Type B pancreatic cell (in vitro differentiated cells): ENCODE data around the gene ITPR3. TPM values are rescaled to one million over a fixed set of nuclear protein-coding genes. Genes with fewer than 3 reads are reported as not detected.
A peak's percentile ranks its signal among the peaks of the same experiment; 100 is the strongest.

Experiments
- DNase-seq: peaks from one replicate; pipeline ENCODE4 v3.0.0; 2021; ENCODE audit warnings: mixed read lengths; ENCODE audit not compliant: unreplicated experiment; ENCODE audit errors: extremely low spot score
- H3K27ac Mint-ChIP-seq: 2 replicates; pipeline ENCODE4 v1.8.0; 2021; ENCODE audit warnings: mild to moderate bottlenecking, mixed read lengths
- H3K27me3 Mint-ChIP-seq: 2 replicates; pipeline ENCODE4 v1.8.0; 2021; ENCODE audit warnings: mixed read lengths
- H3K36me3 Mint-ChIP-seq: 2 replicates; pipeline ENCODE4 v1.8.0; 2021; ENCODE audit warnings: mixed read lengths
- H3K4me1 Mint-ChIP-seq: one replicate; pipeline ENCODE4 v1.8.0; 2021; ENCODE audit warnings: mixed read lengths; ENCODE audit not compliant: unreplicated experiment
- H3K4me3 Mint-ChIP-seq: 2 replicates; pipeline ENCODE4 v1.8.0; 2021; ENCODE audit warnings: mild to moderate bottlenecking, mixed read lengths
- H3K9me3 Mint-ChIP-seq: 2 replicates; pipeline ENCODE4 v1.8.0; 2021; ENCODE audit warnings: mixed read lengths
- CTCF ChIP-seq: fragments of 200-600 bp; sonication (generic); conservative IDR thresholded peaks from 2 replicates; pipeline ENCODE4 v1.5.0; 2021; ENCODE audit warnings: antibody characterized with exemption, mild to moderate bottlenecking
- total RNA-seq: library from RNA; stranded (reverse); gene quantifications from 2 replicates; pipeline ENCODE4 v1.2.1, GENCODE V29; 2021; ENCODE audit warnings: low replicate concordance

Gene ITPR3
- total RNA-seq, 1 donor from 2014 or later, result 24.6 TPM

DNA sequence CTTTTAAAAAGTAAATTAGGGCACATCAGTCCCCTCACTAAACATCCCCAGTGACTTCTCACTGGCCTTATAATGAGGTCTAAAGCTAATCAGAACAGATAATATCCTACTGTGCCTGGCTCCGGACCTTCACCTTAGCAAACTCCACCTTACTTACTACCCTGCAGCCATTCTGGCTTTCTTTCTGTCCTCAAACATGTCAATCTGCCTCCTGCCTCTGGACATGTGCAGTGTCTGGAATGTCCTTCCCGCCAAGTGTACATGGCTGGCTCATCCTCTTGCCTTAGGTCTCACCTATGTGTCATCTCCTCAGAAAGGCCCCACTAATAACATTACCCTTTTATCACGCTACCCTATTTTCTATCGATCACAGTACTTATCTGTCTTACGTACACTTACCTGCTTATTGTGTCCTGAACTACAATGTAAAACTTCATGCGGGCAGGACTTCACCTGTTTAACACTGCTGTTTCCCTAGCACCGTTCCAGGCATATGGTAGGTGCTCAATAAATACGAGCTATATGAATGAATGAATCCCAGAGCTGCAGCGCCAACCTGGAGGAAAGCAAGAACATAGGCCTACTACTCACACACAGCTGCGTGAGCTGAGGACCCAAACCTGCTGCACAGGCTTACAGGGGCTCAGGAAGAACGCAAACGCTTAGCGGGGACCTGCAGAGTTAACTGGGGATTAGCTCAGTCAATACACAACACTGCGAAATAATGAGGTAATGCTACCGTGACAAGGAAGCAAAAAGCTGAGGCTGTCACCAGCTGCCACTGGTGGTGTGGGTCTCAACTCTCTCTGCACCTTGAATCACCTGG, 89.4 kb downstream of the ITPR3 start:
- peak overlapping the region; percentile 99 for H3K27ac Mint-ChIP-seq
- no peak for DNase-seq
- peaks cover 23% of the 10 kb centered on the region for H3K36me3 Mint-ChIP-seq
- H3K4me1 Mint-ChIP-seq, result peaks cover 26% of the 10 kb centered on the region
- TF ChIP-seq CTCF, result no peak
- H3K27me3 Mint-ChIP-seq, result no peaks in the 10 kb centered on the region
- peak overlapping the region; percentile 99 for H3K4me3 Mint-ChIP-seq
- H3K9me3 Mint-ChIP-seq, result no peaks in the 10 kb centered on the region

- peak within 1 kb of the TSS; percentile 99 for H3K27ac Mint-ChIP-seq
- H3K27me3 Mint-ChIP-seq, result no peaks in the 10 kb centered on the region
- H3K4me1 Mint-ChIP-seq, result peaks cover 27% of the 10 kb centered on the region
- no peaks in the 10 kb centered on the region for H3K9me3 Mint-ChIP-seq
- DNase-seq, result peak; percentile 98
- TF ChIP-seq CTCF, result peak; percentile 69
- H3K36me3 Mint-ChIP-seq, result peaks cover 20% of the 10 kb centered on the region
- H3K4me3 Mint-ChIP-seq, result peak within 1 kb of the TSS; percentile 99
Observed at GRCh38 chr6:33711140-33712129, 90.3 kb downstream of the ITPR3 start, which contains the start of gene UQCC2. Gene UQCC2, minus strand, starts transcription at chr6:33711700. Its CDS starts 14 bp downstream, at chr6:33711686.

DNA sequence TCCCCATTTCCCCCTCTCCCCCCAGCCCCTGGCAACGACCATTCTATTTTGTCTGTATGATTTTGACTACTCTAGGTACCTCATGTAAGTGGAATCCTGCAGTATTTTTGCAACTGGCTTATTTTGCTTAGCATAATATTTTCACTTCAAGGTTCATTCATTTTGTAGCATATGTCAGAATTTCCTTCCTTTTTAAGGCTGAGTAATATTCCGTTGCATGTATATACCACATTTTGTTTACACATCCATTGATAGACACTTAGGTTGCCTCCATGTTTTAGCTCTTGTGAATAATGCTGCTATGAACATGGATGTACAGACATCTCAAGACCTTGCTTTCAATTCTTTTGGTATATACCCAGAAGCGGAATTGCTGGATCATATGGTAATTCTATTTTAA, 91.8 kb downstream of the ITPR3 start:
- no peaks in the 10 kb centered on the region for H3K27me3 Mint-ChIP-seq
- TF ChIP-seq CTCF, result no peak

DNA sequence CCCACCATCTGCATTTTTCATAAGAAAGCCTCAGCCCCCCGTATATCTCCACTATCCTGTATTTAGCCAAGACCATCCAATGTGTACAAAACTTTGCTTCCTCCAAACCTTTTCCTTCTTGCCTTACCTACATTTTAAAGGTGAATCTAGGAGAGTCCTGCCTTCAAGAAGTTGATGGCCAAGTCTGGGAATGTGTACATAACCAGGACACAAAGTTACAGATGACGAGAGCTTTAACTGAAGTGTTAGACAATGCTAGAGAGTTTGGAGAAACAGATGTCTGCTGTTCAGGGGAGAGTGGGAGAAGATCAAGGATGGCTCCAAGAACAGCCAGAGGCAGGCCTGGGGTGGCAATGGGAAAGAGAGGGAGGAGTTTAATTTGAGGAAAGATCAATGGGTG, 92.7 kb downstream of the ITPR3 start:
- peaks cover 39% of the 10 kb centered on the region for H3K4me1 Mint-ChIP-seq
- no peaks in the 10 kb centered on the region for H3K9me3 Mint-ChIP-seq
- H3K4me3 Mint-ChIP-seq, result no peak overlapping the region
- H3K27me3 Mint-ChIP-seq, result no peaks in the 10 kb centered on the region
- TF ChIP-seq CTCF, result no peak
- DNase-seq, result no peak
- H3K27ac Mint-ChIP-seq, result no peak overlapping the region
- peaks cover 15% of the 10 kb centered on the region for H3K36me3 Mint-ChIP-seq

More for the DNA sequence above, 91.8 kb downstream of the ITPR3 start:
- H3K9me3 Mint-ChIP-seq, result no peaks in the 10 kb centered on the region
- peaks cover 15% of the 10 kb centered on the region for H3K36me3 Mint-ChIP-seq
- H3K27ac Mint-ChIP-seq, result no peak overlapping the region
- no peak overlapping the region for H3K4me3 Mint-ChIP-seq
- peaks cover 32% of the 10 kb centered on the region for H3K4me1 Mint-ChIP-seq
- no peak for DNase-seq

GRCh38 chr6:33714385-33715040, 93.4 kb downstream of the ITPR3 start:
- Mint-ChIP-seq H3K27me3 (peaks cover 3% of the 10 kb centered on the region), H3K4me3 (no peak overlapping the region)

More at GRCh38 chr6:33714385-33715040, 93.4 kb downstream of the ITPR3 start:
- no peaks in the 10 kb centered on the region for H3K9me3 Mint-ChIP-seq
- DNase-seq, result no peak
- no peak for TF ChIP-seq CTCF
- H3K27ac Mint-ChIP-seq, result no peak overlapping the region
- H3K36me3 Mint-ChIP-seq, result peaks cover 11% of the 10 kb centered on the region
- peaks cover 33% of the 10 kb centered on the region for H3K4me1 Mint-ChIP-seq
